Keratinocyte (primary cell): ENCODE measurements around the gene WNT6. TPM values are rescaled to one million over a fixed set of nuclear protein-coding genes. Genes with fewer than 3 reads are reported as not detected.

Source experiments
- DNase-seq: peaks from one replicate; pipeline ENCODE4 v3.0.0-alpha.2; 2011; ENCODE audit warnings: low read depth, missing footprints, low spot score
- FAIRE-seq: peaks from 2 replicates; lab custom pipeline; 2011; peaks lifted over from hg19 to GRCh38; lab: Jason Lieb, UNC
- H2AFZ ChIP-seq: 2 replicates; pipeline ENCODE4 v1.6.0; 2012; ENCODE audit warnings: low read length, control low read depth, inconsistent platforms; ENCODE audit not compliant: control insufficient read depth
- H3K27ac ChIP-seq: 2 replicates; pipeline ENCODE4 v1.5.1; 2011; ENCODE audit warnings: low read length; ENCODE audit not compliant: control insufficient read depth, insufficient read depth
- H3K27me3 ChIP-seq: 3 replicates; pipeline ENCODE4 v1.6.0; 2011; ENCODE audit warnings: low read length; ENCODE audit not compliant: control insufficient read depth, insufficient read depth; ENCODE audit errors: extremely low read depth
- H3K36me3 ChIP-seq, 2 experiments: 2 replicates in 1 of 2; 3 replicates in 1 of 2; pipeline ENCODE4 v1.5.1; 2011; ENCODE audit warnings: low read length in 2 of 2, mild to moderate bottlenecking in 1 of 2; ENCODE audit not compliant: control insufficient read depth in 2 of 2, insufficient read depth in 2 of 2; ENCODE audit errors: extremely low read depth in 1 of 2
- H3K4me1 ChIP-seq: 3 replicates; pipeline ENCODE4 v1.5.1; 2011; ENCODE audit warnings: low read length; ENCODE audit not compliant: control insufficient read depth, insufficient read depth; ENCODE audit errors: extremely low read depth
- H3K4me2 ChIP-seq: 3 replicates; pipeline ENCODE4 v1.6.0; 2011; ENCODE audit warnings: low read depth, low read length; ENCODE audit not compliant: control insufficient read depth, insufficient read depth; ENCODE audit errors: extremely low read depth
- H3K4me3 ChIP-seq, 3 experiments: fragments of 200-600 bp in 1 of 3; sonication (generic) in 1 of 3; 2 replicates in 2 of 3; 3 replicates in 1 of 3; pipeline ENCODE4 v1.5.1; 2011 to 2016; ENCODE audit warnings: low read length in 3 of 3, mild to moderate bottlenecking in 3 of 3, control low read depth in 2 of 3, inconsistent platforms in 1 of 3, low read depth in 1 of 3, mixed read lengths in 1 of 3, mixed run types in 1 of 3, moderate library complexity in 1 of 3; ENCODE audit not compliant: control insufficient read depth in 2 of 3, insufficient read depth in 2 of 3; ENCODE audit errors: extremely low read depth in 1 of 3
- H3K79me2 ChIP-seq: 2 replicates; pipeline ENCODE4 v1.6.0; 2012; ENCODE audit warnings: low read length; ENCODE audit not compliant: control insufficient read depth, insufficient read depth
- H3K9ac ChIP-seq: 3 replicates; pipeline ENCODE4 v1.6.0; 2011; ENCODE audit warnings: low read length; ENCODE audit not compliant: control insufficient read depth, insufficient read depth; ENCODE audit errors: extremely low read depth
- H3K9me1 ChIP-seq: 3 replicates; pipeline ENCODE4 v1.6.0; 2011; ENCODE audit warnings: low read length; ENCODE audit not compliant: control insufficient read depth, insufficient read depth; ENCODE audit errors: extremely low read depth
- H3K9me3 ChIP-seq: 2 replicates; pipeline ENCODE4 v1.5.1; 2012; ENCODE audit warnings: low read depth, low read length; ENCODE audit not compliant: control insufficient read depth
- H4K20me1 ChIP-seq: 3 replicates; pipeline ENCODE4 v1.6.0; 2011; ENCODE audit warnings: low read length; ENCODE audit not compliant: control insufficient read depth, insufficient read depth; ENCODE audit errors: extremely low read depth
- EZH2 ChIP-seq: IDR thresholded peaks from one replicate; pipeline ENCODE4 v1.6.1; 2012; ENCODE audit warnings: inconsistent platforms, mild to moderate bottlenecking, low read length, moderate library complexity
- dilution Hi-C: fragments of 300-500 bp; cut with MboI; formaldehyde crosslinking; loops from one replicate; pipeline ENCODE4 v1.7.0; 2020; ENCODE audit warnings: low sequenced_read_pairs; ENCODE audit not compliant: extremely low pct_ligation_motif_present
- polyA plus RNA-seq, 5 experiments: library from polyadenylated mRNA; depleted of rRNA in 3 of 5; stranded (reverse) in 3 of 5; stranded (forward) in 1 of 5; unstranded in 1 of 5; fragments of >200 nt; gene quantifications; 1 replicate in 1 of 5; 2 replicates in 3 of 5; 3 replicates in 1 of 5; pipeline versions ENCODE4 v1.2.1 to v1.2.3, GENCODE V29; 2011 to 2012; ENCODE audit warnings: missing spikeins in 2 of 5, low read depth in 1 of 5, low replicate concordance in 1 of 5
- TF ChIP-seq, protein P1 (sequence below), 3 experiments: IDR thresholded peaks in 1 of 3; conservative IDR thresholded peaks in 1 of 3; optimal IDR thresholded peaks in 1 of 3; 2 replicates in 2 of 3; 3 replicates in 1 of 3; pipeline versions ENCODE3 to v1.5.1; 2011; ENCODE audit warnings: low read length in 3 of 3, mild to moderate bottlenecking in 3 of 3, moderate library complexity in 2 of 3, control low read depth in 1 of 3, inconsistent platforms in 1 of 3; ENCODE audit not compliant: insufficient read depth in 2 of 3; ENCODE audit errors: extremely low read depth in 1 of 3

WNT6 gene
- polyA plus RNA-seq, 1 donor (not counting 4 experiments of a cell fraction or from before 2014, with no cell fraction given), result not detected

DNA sequence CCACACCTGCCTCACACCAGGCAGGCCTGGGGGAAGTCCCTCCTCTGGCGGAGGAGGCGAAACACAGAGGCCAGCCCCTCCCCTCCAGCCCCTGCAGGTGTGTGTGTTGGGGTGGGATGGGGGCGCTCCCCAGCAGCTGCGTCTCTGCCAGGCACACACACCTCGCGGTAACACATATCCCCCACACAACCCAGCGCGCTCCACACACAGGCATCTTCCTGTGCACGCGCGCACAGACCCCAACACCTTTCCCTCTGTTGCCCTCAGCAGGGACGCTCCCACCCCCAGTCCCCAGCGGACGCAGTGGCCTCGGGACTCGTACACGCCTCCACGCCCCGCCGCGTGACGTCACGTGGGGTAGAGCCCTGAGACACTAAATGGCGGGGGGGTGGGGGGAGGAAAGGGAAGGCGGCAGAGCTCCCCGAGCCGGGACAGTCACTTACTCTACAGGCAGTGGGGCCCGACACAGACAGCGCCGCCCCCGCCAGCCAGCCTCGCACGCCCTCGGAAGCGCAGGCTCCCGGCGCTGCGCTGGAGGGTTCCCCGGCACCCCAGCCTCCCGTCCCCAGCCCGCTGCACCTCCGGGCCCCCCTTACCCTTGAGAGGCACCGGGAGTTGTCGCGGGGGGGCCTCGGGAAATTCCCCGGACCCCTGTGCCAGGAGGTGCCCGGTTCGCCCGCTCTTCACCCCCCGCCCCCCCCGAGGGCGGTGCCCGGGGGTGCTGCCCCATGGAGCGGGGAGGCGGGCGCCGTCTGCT is 20.7 kb downstream of the WNT6 start, which contains the start of gene WNT10A:
TSS of gene WNT10A (plus strand) at position 751 of the 757 bp plus-strand sequence. CDS start 144 bp downstream, outside the sequence.
- peak; percentile 23 for FAIRE-seq
- H2AFZ ChIP-seq, result peak within 1 kb of the TSS; percentile 38
- dilution Hi-C loops, result no loop called here
- H3K36me3 ChIP-seq, result no peaks in the 10 kb centered on the region
- no peaks in the 10 kb centered on the region for H4K20me1 ChIP-seq
- H3K27me3 ChIP-seq, result peaks cover 6% of the 10 kb centered on the region
- peak within 1 kb of the TSS; percentile 23 for H3K9ac ChIP-seq
- DNase-seq, result no peak
- TF ChIP-seq EZH2, result no peak
- H3K4me2 ChIP-seq, result peak within 1 kb of the TSS; percentile 71
- H3K79me2 ChIP-seq, result no peaks in the 10 kb centered on the region
- peaks cover 2% of the 10 kb centered on the region for H3K9me1 ChIP-seq
- H3K4me1 ChIP-seq, result peaks cover 45% of the 10 kb centered on the region
- peak within 1 kb of the TSS; percentile 11 to 45 (median 36) for H3K4me3 ChIP-seq
- no peak within 1 kb of the TSS for H3K27ac ChIP-seq
- H3K9me3 ChIP-seq, result no peaks in the 10 kb centered on the region

DNA sequence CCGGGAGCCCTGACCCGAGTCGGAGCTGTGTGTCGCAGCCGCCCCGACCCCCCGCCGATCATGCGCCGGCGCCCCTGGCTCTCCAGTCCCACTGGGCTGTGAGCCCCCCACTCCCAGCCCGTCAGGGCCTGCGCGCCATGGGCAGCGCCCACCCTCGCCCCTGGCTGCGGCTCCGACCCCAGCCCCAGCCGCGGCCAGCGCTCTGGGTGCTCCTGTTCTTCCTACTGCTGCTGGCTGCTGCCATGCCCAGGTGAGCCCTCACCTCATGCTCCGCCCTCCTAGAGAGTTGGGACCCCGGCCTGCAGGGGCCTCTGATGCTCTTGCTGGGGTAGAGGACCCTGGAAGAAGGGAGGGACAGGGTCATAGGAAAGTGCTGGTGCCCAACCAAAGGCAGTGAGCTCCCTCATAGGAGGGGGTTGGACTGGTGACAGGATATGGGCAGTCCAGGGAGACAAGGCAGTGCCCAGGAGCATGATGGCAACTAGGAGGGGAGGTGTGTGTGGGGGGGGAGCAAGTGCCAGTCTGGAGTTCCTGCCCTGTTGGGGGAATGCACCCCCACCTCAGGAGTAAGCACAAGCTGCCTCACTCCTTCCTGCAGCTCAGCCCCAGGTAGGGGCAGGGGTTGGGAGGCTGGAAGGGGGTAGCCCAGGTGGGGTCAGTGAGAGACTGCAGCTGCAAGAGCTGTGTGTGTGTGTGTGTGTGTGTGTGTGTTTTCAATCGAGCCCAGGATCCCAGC is 21.4 kb downstream of the WNT6 start:
- TF ChIP-seq, protein P1, sequence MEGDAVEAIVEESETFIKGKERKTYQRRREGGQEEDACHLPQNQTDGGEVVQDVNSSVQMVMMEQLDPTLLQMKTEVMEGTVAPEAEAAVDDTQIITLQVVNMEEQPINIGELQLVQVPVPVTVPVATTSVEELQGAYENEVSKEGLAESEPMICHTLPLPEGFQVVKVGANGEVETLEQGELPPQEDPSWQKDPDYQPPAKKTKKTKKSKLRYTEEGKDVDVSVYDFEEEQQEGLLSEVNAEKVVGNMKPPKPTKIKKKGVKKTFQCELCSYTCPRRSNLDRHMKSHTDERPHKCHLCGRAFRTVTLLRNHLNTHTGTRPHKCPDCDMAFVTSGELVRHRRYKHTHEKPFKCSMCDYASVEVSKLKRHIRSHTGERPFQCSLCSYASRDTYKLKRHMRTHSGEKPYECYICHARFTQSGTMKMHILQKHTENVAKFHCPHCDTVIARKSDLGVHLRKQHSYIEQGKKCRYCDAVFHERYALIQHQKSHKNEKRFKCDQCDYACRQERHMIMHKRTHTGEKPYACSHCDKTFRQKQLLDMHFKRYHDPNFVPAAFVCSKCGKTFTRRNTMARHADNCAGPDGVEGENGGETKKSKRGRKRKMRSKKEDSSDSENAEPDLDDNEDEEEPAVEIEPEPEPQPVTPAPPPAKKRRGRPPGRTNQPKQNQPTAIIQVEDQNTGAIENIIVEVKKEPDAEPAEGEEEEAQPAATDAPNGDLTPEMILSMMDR (optimal IDR thresholded peaks at IDR 0.05 in 1 of 3, IDR thresholded peaks at IDR 0.05 in 1 of 3, conservative IDR thresholded peaks at IDR 0.05 in 1 of 3; ENCODE audit: extremely low read depth in 1 of 3, insufficient read depth in 2 of 3, low read length in 3 of 3), result no peak
- no peak for TF ChIP-seq EZH2
- peaks cover 6% of the 10 kb centered on the region for H3K27me3 ChIP-seq
- no peak for DNase-seq
- no peaks in the 10 kb centered on the region for H3K79me2 ChIP-seq
- no peaks in the 10 kb centered on the region for H3K9me3 ChIP-seq
- H3K4me1 ChIP-seq, result peaks cover 50% of the 10 kb centered on the region
- H3K4me2 ChIP-seq, result peak overlapping the region; percentile 71
- peak overlapping the region; percentile 7 for H3K9ac ChIP-seq
- dilution Hi-C loops, result no loop called here
- H3K9me1 ChIP-seq, result peaks cover 2% of the 10 kb centered on the region
- no peak for FAIRE-seq
- no peaks in the 10 kb centered on the region for H4K20me1 ChIP-seq
- H3K4me3 ChIP-seq, result peak overlapping the region in 2 of 3 experiments; percentile 11 to 36
- no peaks in the 10 kb centered on the region for H3K36me3 ChIP-seq
- no peak overlapping the region for H2AFZ ChIP-seq
- no peak overlapping the region for H3K27ac ChIP-seq
